Activated CD8-positive, alpha-beta memory T cell treated with anti-CD3 and anti-CD28 coated beads for 1 hour (primary cell): ENCODE data around the gene GPR176.

Experiments
- DNase-seq, 2 donors: peaks; one replicate each; pipeline ENCODE4 v3.0.0-alpha.2; 2020; ENCODE audit warnings: low read depth in 1 of 2; ENCODE audit errors: extremely low read depth in 1 of 2

The GPR176 gene

GRCh38 chr15:39860871-39861270 lies 59.2 kb downstream of the GPR176 start:
- no peak for DNase-seq

GRCh38 chr15:39860200-39860599 lies 59.9 kb downstream of the GPR176 start:
- DNase-seq, result no peak

DNA sequence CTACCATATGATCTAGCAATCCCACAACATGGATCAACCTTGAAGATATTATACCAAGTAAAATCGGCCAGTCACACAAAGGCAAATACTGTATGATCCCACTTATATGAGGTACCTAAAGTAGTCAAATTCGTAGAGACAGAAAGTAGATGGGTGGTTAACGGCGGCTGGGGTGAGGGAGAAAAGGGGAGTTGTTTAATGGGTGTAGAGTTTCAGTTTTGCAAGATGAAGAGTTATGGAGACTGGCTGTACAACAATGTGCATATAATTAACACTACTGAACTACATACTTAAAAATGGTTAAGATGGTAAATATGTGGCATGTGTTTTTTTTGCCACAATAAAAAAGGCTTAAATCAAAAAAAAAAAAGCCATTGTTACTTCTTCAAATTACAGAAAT lies 60.4 kb downstream of the GPR176 start:
- no peak for DNase-seq

GRCh38 chr15:39857132-39857531 lies 62.9 kb downstream of the GPR176 start:
- no peak for DNase-seq

GRCh38 chr15:39856357-39856756 lies 63.7 kb downstream of the GPR176 start:
- no peak for DNase-seq

- DNase-seq, result no peak
Observed at GRCh38 chr15:39855400-39855799, 64.7 kb downstream of the GPR176 start.

- DNase-seq, result no peak
Observed at GRCh38 chr15:39854161-39854560, 65.9 kb downstream of the GPR176 start.

GRCh38 chr15:39852250-39852649 lies 67.8 kb downstream of the GPR176 start:
- no peak for DNase-seq

GRCh38 chr15:39851500-39852092 lies 68.5 kb downstream of the GPR176 start:
- no peak for DNase-seq

GRCh38 chr15:39850436-39850835 lies 69.6 kb downstream of the GPR176 start:
- DNase-seq, result no peak

- DNase-seq, result no peak
Observed at GRCh38 chr15:39846108-39846507, 74.0 kb downstream of the GPR176 start.

- DNase-seq, result no peak
Observed at GRCh38 chr15:39845582-39845981, 74.5 kb downstream of the GPR176 start.

DNA sequence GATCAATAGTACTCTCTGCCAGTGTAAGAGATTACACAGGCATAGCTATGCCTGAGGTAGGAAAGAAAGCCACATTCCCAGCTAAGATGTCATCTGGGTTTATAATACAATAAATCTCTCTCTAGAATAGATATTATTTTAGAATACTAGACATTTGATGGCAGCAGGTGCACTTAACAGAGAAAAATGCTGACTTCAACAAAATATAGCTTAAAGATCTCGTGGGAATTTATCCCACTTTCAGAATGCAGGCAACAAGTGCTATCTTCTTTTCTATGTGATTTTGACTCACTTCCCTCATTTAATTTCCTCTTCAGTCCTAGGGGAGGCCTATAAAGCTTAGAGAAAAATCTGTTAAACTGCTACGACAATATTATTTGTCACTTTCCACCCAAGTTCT lies 76.5 kb downstream of the GPR176 start:
- DNase-seq, result no peak

- DNase-seq, result no peak
Observed at GRCh38 chr15:39837454-39837853, 82.6 kb downstream of the GPR176 start.

DNA sequence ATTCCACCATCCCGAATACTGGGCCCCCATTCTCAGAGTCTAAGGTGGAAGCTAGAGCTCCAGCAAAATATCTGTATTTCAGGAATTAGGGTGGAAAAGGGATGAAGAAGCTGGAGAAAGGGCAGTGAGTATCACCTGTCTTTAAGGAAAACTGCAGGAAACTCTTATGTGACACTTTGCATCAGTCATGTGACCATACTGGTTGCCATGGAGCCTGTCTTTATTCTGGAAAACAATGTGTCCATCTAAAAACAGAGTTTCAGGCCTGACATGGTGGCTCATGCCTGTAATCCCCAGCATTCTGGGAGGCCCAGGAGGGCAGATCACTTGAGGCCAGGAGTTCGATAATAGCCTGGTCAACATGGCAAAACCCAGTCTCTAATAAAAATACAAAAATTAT lies 84.5 kb downstream of the GPR176 start:
- DNase-seq, result no peak

GRCh38 chr15:39834256-39834655 lies 85.8 kb downstream of the GPR176 start:
- no peak for DNase-seq

- DNase-seq, result no peak
Observed at GRCh38 chr15:39833515-39833981, 86.5 kb downstream of the GPR176 start.

DNA sequence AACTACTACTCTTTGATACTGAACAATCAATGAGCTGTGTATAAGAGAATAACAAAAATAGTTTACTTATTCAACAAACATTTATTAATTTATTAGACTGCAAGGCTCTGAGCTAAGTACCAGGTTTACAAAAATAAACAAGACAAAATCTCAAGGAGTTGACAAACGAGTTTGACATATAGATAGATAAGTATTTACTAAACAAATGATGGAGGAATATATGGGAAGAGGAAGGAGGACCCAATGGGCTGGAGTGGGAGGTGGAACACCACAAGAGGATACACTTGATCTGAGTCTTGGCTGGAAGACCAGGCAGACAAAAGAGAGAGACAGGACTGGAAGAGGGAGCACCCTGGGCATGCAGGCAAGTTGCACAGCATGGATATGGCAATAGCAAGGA lies 89.9 kb downstream of the GPR176 start:
- no peak for DNase-seq

DNA sequence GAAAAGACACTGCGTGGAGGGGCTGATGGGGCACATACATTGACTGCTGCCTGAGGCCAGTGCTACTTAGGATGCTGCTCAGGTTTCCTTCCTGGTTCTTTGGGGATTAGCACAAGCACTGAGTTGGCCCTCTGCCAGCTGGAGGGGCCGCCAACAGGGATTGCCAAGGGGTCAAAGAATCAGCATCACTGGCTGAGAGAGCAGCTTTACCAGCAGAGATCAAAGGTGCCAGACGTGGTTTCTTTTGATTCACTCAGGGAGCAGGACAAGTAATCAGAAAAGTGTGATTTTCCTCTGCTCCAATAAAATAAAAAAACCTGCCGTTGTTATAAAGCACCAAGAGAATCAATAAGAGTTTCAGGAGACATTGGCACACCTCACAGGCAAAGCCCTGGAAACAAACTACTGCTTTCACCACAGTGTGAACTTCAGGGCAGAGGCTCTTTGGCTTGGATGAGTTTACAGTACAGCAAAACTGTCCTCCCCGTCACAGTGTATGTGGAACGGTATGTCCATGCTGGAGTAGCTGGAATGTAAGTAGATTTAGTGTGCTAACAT lies 91.6 kb downstream of the GPR176 start:
- no peak for DNase-seq

DNA sequence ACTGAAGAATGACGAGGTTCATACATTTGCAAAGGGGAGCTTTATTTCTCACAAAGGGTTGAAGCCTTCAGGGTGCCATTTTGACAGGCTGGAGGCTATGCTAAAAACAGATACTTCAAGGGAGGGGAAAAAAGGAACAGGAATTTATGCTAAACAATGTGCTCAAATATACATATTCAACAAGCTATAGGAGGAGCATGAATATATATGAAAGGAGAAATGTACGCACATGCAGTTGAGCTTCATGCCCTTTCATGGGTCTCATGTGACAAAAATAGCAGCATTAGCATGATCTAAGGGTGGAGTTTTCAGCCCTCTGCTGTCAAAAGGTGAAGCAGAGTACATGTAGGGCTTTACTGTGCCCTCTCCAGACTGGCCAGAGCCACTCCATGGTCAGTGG lies 93.1 kb downstream of the GPR176 start:
- DNase-seq, result no peak

- DNase-seq, result no peak
Observed at GRCh38 chr15:39823634-39824033, 96.4 kb downstream of the GPR176 start.

GRCh38 chr15:39820050-39820602 lies 99.9 kb downstream of the GPR176 start:
- DNase-seq, result no peak

DNA sequence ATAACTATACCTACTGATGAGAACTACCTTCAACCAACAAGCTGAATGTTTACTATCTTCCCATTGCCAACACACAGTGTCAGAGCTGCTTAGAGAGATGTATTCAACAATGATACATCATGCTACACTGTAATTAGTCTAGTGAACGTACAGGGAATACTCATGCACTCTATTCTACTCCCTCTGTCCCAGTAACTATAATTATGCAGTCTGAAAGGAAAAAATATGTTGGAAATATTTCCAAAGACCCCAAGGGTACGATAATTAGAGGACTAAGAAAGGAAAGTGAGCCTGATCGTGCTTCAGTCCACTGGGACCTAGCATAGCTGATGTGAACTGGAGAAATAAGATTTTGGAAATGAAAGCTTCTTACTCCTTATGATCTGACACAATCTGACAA lies 100.5 kb downstream of the GPR176 start:
- no peak for DNase-seq
